ENCODE data around the gene HEXIM1.

The HEXIM1 gene

DNA sequence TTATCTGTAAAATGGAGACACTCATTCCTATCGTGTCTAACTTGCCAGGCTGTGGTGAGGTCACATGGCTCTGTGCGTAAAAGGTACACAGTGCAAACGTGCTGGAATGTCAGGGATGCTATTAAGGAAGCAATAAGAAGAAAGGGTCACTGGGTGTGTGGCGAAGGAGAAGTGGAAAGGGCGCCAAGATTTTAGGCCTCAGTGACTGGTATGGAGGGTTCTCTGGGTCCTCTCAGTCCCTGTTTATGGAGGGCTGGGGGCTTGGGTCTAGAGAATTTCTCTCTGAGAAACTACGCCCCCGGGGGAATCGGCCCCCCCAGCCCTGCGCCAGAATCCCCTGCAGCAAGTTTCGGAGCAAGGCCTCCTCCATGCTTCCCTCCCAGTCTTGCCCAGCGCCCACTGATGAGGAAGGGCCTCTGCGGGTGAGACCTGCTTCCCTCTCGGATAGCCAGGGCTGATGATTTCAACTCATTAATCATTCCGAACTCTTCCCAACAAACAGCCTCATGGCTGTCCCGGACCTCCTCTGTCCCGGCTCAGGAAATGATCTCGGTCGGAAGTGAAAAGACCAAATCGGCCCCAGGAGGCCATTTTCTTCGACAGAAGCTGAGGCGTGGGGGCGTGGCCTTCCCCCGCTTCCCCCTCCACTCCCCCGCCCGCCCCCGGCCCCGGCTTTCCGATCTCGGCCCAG, 1.2 kb upstream of the HEXIM1 start:
- no peak for DNase-seq

DNA sequence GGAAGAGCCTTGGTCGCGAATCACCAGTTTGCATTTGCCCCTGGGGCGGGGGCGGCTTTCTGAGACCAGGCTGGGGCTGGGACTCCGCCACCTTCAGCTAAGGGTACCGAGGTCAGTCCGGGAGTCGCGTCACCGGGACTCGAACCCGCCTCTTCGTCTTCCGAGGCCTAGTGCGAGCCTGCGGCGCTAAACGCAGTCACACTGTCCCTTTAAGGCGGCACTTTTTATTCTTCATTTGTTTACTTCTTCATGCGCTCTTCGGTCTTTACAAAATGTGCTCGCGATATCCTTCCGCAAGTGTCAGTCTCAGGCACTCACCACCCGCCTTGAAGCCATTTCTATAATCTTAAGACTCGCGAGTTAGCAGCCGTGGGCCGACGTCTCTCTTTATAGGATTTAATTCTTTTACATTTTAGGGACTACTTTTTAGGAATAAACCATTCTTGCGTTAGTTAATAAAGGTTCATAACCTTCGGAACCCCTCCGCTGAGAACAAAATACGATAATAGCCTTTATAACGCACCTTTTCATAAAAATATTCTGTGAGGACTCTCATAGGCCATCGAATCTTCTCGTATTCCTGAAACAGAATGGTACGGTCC, 593 bp upstream of the HEXIM1 start:
- DNase-seq = peak; percentile 70 to 74

DNA sequence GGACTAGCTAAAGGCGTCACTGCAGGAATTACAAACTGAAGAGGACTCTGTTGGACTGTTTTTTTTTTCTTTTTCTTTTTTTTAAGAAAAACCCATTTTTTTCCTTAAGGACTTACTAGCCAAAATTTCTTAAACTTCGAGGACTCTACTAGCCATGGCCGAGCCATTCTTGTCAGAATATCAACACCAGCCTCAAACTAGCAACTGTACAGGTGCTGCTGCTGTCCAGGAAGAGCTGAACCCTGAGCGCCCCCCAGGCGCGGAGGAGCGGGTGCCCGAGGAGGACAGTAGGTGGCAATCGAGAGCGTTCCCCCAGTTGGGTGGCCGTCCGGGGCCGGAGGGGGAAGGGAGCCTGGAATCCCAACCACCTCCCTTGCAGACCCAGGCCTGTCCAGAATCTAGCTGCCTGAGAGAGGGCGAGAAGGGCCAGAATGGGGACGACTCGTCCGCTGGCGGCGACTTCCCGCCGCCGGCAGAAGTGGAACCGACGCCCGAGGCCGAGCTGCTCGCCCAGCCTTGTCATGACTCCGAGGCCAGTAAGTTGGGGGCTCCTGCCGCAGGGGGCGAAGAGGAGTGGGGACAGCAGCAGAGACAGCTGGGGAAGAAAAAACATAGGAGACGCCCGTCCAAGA, 878 bp downstream of the HEXIM1 start:
- DNase-seq = peak; percentile 54 to 57

DNA sequence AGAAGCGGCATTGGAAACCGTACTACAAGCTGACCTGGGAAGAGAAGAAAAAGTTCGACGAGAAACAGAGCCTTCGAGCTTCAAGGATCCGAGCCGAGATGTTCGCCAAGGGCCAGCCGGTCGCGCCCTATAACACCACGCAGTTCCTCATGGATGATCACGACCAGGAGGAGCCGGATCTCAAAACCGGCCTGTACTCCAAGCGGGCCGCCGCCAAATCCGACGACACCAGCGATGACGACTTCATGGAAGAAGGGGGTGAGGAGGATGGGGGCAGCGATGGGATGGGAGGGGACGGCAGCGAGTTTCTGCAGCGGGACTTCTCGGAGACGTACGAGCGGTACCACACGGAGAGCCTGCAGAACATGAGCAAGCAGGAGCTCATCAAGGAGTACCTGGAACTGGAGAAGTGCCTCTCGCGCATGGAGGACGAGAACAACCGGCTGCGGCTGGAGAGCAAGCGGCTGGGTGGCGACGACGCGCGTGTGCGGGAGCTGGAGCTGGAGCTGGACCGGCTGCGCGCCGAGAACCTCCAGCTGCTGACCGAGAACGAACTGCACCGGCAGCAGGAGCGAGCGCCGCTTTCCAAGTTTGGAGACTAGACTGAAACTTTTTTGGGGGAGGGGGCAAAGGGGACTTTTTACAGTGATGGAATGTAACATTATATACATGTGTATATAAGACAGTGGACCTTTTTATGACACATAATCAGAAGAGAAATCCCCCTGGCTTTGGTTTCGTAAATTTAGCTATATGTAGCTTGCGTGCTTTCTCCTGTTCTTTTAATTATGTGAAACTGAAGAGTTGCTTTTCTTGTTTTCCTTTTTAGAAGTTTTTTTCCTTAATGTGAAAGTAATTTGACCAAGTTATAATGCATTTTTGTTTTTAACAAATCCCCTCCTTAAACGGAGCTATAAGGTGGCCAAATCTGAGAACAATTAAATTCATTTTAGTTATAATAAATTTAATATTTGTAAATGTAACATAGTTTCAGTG, 1.7 kb downstream of the HEXIM1 start:
- DNase-seq = peak in 1 of 2 experiments; percentile 13

DNA sequence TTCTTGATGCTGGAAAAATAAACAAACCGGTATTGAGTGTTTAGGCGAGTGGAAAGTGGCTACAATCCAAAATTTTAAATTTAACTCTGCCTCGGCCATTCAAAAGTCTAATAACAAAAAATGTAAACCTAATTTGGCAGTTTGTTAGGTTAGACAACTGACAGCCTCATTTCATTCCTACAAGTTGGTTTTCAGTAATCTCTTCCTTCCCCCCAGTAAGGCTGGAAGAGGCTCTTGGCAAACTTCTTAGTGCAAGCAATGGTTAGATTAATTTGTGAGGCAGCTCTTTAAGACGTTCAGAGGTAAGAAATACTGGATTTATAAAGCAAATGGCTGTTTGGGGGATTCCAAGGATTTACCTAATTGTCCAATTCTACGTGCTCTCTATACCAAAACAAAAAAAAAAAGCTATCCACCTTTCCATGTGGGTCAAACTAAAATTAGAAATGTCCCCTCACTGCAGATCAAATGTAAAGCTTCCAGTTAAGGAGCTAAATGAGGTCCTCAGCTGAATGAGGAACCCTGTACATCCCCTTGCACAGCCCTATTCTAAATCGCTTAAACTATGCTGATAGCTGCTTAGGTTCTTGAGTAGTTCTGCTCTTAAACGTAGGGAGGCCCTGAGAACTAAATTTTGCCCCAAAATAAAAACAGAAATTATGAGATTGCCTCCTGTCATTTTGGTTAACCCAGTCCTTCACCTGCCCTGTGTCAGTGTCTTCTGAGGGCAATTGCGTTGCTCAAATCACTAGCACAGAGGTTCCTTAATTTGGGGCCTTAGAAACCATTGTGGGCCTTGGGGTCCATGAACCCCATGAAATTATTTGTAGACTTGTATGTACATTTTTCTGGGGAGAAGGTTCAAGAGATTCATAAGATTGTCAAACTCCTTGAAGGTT, 2.9 kb downstream of the HEXIM1 start:
- no peak for DNase-seq

DNA sequence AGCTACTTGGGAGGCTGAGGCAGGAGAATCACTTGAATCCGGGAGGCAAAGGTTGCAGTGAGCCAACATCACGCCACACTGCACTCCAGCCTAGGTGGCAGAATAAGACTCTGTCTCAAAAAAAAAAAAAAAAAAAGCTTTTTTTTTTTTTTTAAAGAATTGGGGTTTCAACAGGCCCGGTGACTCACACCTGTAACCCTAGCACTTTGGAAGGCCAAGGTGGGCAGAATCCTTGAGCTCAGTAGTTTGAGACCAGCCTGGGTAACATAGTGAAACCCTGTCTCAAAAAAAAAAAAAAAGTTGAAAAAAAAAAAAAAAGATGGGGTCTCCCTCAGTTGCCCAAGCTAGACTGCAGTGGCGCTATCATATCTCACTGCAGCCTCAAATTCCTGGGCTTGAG, 6.8 kb downstream of the HEXIM1 start:
- no peak for DNase-seq

DNA sequence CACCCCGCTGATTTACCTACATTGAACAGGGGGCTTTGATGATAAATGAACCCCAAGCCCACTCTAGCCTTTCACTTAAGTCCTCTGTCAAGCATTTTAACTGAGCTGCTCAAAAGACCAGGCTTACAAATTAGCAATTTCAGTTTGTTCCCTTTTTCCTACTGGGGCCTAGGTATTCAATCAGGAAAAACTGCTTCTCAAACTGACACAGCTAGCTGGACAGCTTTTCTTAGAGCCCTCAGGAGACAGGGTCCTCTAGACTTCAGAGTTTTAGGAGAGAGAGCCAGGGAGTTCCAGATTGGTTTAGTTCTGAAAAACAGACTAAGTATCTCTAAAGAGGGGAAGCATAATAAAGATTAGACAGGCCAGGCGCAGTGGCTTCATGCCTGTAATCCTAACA, 7.2 kb downstream of the HEXIM1 start:
- DNase-seq = no peak

DNA sequence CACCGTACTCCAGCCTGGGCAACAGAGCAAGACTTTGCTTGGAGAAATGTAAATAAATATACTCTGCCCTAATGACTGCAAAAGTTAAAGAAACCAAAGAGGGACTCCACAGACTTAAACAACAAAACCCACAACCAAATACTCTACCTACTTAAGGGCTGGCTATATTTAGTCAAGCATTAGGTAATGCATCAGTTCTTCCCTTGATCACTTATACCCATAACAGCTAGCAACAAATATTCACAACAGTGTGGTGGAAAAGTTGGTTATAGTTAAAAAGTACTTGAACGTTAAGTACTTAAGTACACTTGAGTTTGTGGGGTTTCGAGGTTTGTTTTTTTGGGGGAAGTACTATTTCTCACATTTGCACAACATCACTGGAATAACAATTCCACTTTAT, 8.0 kb downstream of the HEXIM1 start:
- no peak for DNase-seq

DNA sequence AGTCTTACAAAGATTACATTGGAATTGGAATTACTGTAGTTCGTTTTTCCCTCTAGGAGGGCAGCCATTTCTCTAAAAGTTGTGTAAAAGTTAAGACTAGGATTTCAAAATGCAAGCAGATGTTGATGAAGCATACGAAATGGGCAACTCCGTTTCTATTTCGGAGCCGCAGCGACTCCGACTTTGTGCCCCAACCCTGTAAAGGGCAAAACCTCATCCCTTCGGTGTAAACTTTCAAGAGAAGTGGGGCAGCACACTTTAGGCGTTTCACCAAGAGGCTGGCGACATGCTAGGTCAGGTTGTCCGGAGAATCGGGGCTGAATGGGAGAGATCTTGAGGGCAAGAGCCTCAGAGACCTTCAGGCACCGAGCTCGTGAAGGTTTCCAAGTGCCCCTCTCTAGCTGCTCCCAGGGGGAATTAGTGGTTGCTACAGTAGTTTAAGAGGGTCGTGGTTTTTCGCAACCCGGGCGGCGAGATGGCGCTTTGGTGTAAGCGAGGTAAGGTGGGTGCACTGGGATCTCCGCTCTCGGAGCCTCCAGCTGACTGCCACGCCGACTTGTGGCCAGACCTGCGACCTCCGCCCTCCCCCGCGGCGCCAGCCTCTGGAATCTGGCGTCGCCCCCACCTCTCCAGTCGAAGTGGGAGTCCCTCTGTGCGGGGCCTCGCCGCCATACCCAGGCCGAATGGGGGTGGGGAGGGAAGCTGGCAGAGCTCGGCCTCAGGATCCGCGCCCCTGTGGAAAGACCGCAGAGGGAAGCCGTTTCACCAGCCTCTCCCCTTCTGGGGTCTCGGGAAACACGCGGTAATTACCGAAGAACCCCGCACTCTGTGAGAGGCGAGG, 12.4 kb downstream of the HEXIM1 start:
- DNase-seq = peak; percentile 45 to 50

DNA sequence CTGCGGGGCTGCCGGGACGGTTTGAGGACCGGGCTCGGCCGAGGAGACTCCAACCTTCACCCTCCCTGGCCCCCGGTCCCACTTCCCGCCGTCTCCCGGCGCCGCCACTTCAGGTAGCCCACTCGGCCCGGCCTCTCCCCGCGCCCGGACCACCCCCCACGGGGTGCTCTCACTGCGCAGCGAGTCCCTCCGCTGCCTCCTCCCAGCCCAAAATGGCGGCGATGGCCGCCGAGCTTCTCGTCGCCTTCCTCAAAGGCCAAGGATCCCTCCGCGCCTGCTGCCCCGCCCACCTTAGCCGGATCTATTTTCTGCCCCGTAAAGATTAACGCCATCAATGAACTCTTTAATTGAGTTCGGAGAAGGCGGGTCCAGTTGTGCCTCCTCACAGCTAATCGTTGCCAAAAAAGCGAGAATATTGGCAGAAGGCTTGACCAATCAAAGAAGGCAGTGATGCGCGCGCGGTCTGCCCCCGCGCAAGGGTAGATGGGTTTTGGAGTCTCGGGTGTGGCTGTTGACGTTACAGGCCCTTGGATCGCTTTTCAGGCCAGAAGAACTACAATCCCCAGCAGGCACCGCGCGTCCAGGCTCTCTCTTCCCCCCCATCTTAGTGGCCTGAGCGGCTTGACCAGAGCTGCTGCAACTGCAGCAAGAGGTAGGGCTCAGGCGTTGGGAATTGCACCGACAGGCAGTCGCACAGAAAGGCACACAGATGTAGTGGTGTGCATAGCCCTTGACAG, 13.2 kb downstream of the HEXIM1 start, which contains the start of gene HEXIM2:
HEXIM2 (plus strand) TSS at position 588 of the 737 bp plus-strand sequence. CDS start 919 bp downstream, outside the sequence.
- peak; percentile 97 to 99 for DNase-seq

DNA sequence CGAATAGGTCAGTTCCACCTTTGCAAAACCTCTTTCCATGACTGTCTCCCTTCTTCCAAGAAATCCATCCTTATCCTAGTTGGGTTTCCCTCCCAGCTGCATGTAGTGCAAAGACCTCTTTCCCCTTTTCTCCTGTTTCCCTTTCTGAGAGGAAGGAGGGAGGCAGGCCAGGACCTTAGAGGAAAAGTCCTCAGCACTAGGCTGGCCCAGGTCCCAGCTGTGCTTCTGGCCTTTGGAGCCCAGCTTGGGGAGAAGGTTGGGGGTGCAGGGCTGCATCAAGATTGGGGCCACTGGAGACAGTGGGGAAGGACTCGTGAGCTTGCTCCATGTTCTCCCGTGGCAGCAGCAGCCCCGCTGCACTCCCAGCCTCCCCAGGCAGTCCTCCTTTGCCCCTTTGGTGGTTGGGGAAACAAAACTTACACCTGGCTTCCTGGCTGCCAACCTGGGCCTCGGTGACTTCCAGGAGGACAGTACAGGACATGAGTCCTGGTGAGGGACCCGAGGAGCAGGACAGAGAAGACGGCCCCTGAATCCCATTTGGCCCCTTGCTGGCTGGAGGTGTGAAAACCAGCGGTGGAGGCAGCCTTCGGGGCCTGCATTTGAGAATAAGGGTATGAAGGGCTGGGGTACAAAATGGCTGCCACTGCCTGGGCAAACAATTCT, 13.9 kb downstream of the HEXIM1 start:
- no peak for DNase-seq

DNA sequence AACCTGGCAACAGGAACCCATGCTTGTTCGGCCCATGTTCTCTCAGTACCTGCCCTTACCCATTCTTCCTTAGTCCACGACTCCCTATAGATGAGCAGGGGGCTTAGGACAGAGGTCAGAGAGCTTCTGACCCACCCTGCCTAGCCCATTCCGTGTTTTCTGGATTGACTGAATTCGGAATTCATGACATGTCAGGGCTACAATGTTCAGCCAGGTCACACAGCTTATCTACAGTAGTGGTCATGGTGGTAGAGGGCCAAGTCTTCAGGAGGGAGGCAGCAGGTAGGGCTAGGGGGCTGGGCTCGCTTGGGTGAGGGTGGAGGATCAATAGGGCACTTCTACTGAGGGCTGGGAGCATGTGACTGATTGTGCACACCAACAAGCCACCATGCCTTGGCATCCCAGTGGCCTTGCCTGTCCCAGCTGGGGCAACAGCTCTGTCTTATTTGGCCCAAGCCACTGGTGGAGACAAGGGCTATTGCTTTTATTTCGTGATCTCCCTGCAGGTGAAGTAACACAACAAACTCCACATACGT, 16.5 kb downstream of the HEXIM1 start:
- DNase-seq = no peak

DNA sequence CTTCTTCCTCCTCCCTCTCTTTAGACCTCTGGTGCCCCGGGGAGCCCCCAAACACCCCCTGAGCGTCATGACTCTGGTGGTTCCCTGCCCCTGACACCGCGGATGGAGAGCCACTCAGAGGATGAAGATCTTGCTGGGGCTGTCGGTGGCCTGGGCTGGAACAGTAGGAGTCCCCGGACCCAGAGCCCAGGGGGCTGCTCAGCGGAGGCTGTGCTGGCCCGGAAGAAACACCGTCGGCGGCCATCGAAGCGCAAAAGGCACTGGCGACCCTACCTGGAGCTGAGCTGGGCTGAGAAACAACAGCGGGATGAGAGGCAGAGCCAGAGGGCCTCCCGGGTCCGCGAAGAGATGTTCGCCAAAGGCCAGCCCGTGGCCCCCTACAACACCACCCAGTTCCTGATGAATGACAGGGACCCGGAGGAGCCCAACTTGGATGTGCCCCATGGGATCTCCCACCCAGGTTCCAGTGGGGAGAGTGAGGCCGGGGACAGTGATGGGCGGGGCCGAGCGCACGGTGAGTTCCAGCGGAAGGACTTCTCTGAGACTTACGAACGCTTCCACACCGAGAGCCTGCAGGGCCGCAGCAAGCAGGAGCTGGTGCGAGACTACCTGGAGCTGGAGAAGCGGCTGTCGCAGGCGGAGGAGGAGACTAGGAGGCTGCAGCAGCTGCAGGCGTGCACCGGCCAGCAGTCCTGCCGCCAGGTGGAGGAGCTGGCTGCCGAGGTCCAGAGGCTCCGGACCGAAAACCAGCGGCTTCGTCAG, 20.9 kb downstream of the HEXIM1 start:
- DNase-seq = no peak

DNA sequence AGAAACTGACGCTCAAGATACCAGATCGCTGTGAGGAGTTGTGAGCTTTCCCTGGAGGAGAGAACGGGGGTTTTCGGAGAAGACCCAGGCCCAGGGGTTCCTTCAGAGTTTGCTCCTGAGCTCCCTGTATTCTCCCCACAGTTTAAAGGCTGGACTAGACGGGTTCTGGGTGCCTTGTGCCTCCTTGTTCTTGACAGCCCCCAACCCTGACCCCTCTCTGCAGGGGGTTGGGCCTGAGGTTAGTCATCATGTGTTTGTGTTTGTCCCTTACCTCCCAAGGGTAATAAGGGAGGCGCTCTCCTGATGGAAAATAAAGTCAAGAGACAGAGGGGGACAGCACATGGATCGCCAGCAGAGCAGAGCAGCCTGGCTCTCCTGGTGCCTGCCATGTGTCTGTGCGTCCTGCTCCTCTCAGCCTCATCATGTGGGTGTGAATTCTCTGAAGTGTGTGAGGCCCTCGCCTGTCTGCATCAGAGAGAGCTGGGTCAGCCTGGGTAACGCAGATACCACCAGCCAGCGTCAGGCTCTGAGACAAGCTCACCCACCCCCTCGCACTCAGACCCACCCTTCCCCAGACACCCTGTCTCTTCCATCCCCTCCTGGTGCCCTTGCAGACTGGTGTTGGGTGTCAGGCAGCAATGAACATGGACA, 22.1 kb downstream of the HEXIM1 start:
- no peak for DNase-seq

DNA sequence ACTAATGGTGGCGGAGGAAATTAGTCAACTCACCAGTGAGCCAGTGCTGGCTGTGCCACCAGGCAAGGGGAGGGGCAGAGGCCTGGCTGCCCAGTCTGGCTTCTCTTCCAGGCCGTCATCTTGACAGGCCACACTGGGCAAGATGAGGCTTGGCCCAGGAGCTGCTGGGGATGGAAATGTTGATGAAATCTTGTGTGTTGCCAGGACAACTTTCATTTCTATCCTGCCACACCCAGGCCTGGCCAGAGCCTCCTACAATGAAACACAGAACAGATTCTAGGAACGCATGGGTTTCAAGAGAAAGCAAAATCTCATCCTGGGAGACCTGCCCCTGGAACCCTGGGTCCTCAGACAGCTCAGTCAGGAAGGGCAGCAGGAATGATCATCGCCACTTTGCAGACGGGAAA, 22.7 kb downstream of the HEXIM1 start:
- no peak for DNase-seq

DNA sequence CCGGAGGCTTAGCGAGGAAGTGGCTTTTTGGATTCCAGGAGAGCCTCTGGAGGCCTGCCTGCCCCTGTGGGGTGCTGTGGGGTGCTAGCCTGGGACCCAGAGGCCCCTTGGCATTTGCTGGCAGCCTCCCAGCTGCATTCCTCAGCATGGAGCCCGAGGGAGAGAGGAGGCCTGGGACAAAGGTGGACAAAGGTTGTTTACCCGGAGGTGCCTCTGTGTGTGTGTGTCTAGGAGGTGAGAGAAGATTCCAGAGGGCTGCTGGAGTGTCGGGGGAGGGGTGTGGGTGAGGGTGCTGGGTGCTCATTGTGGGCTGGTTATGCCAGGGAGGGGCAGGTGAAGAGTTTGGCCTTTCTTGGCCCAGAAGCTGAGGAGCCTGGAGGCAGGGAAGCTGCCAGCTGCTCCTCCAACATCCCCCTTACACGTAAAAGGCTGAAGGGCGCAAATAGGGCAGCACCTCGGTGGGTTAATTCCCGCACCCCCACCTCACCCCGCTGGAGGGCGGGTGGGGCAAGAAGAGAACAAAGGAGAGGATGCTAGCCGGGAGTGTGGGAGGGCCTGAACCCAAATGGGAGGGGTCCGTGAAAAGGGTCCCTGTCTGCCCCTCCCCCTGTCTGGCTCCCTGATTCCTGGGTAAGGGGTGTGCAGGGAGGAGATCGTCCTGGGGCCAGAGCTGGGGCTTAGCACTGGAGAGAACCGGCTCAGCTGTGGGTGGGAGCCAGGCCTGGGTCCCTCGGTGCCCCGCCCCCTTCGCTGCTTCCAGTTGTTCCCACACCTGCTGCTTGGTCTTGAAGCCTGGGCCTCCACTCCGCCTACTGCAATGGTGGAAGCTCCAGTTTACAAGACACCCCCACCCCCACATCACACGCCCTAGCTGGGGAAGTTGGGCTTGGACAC, 23.3 kb downstream of the HEXIM1 start:
- DNase-seq = no peak

DNA sequence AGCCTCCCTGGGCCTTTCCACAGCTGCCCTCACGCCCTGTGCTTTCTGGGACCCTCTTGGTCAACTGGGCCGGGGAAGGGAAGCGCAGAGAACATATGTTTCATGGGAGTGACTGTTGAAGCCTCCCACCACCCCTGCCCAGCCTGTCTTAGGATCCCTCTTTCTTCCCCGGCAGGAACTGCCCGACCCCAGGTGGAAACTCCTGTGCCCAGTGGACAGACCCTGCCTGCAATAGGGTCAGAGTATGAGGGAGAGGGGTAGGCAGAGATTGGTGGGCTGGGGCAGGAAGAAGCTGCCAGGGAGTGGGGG, 23.9 kb downstream of the HEXIM1 start:
- no peak for DNase-seq
